Right renal pelvis (tissue), 4 donors: ENCODE measurements around the gene TCF3. TPM values are rescaled to one million over a fixed set of nuclear protein-coding genes. Genes with fewer than 3 reads are reported as not detected.

ENCODE experiments used
- DNase-seq, 4 donors: peaks; one replicate each; pipeline ENCODE4 v3.0.0-alpha.2; 2013; ENCODE audit warnings: low read depth in 4 of 4, low spot score in 3 of 4, missing footprints in 1 of 4
- polyA plus RNA-seq, 4 donors: library from polyadenylated mRNA; unstranded; fragments of 120-200 nt; gene quantifications; one replicate each; pipeline ENCODE4 v1.2.1, GENCODE V29; 2013; ENCODE audit not compliant: insufficient read length in 4 of 4

The TCF3 gene
- polyA plus RNA-seq, 4 donors, result 101 to 127 (median 108) TPM

GRCh38 chr19:1590641-1591397 lies 61.6 kb downstream of the TCF3 start:
- no peak for DNase-seq

DNA sequence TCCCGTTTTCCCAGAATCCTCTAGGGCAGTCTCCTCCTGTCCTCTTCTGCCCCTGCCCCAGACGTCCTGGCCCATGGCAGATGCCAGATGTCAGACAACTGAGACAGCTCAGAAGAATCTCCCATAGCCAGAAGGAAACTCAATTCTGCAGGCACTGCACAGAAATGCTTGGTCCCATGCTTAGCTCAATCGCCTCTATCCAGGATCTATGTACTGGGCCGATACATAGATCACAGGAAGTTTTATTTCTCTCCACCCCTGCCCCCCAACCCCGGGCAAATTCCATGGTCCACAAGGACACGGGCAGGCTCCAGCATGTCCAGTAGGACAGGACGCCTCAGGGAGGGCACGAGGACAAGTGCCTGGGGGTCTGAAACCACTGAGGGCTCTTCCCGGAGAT lies 64.5 kb downstream of the TCF3 start:
- no peak for DNase-seq

GRCh38 chr19:1585243-1585580 lies 67.2 kb downstream of the TCF3 start:
- DNase-seq, result no peak

GRCh38 chr19:1584500-1585242 lies 67.7 kb downstream of the TCF3 start:
- no peak for DNase-seq

- DNase-seq, result no peak
Measured at GRCh38 chr19:1582201-1582600, 70.2 kb downstream of the TCF3 start.

DNA sequence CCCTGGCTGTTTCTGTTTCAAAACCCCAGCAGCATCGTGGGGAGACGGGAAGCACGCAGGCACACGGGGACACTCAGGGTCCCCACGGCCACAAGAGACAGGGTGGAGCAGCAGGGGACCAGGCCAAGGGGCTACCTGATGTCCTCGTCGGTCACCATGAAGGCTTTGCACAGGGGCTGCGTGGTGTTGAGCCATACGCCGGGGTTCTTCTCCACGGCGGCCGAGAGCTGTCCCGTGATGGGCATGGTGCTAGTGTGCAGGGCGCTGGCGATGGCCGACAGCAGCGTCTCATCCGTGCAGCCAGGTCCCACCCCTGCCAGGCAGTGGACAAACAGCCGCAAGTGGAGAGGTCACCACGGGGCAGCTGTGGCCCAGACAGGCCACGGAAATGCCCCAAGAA lies 71.5 kb downstream of the TCF3 start:
- DNase-seq, result no peak

GRCh38 chr19:1580382-1580781 lies 72.0 kb downstream of the TCF3 start:
- no peak for DNase-seq

- no peak for DNase-seq
Measured at GRCh38 chr19:1579222-1579621, 73.2 kb downstream of the TCF3 start.

DNA sequence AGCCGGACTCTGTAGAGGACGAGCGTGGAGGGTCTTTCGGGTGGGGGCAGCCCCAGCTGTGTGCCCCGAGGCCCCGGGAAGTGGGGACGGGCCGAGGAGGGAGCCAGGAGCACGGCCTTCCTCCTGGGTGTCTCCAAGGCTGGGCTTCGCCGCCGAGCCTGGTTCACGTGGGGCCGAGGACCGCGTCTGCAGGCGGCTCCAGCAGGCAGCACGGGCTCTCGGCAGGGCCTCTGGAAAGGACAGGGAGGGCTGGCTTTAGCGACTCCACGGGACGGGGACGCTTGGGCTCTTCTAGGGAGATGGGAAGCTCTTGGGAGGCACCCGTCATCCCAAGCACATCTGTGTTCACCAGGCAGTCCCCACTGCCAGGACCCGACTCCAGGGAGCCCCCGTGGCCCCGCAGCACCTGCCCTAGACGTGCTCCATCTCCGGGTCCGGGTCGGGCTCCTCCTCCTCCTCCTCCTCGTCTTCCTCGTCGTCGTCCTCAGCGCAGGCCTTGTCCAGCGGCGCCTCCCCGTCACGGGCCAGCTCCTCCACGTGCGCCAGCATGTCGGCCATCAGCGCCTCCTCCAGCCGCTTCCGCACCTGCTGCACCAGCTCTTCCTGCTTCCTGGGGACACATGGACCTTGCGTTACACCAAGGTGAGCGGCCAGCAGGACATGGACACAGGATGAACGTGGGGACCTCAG lies 74.3 kb downstream of the TCF3 start:
- no peak for DNase-seq

- DNase-seq, result no peak
Measured at GRCh38 chr19:1577090-1577928, 75.1 kb downstream of the TCF3 start.

DNA sequence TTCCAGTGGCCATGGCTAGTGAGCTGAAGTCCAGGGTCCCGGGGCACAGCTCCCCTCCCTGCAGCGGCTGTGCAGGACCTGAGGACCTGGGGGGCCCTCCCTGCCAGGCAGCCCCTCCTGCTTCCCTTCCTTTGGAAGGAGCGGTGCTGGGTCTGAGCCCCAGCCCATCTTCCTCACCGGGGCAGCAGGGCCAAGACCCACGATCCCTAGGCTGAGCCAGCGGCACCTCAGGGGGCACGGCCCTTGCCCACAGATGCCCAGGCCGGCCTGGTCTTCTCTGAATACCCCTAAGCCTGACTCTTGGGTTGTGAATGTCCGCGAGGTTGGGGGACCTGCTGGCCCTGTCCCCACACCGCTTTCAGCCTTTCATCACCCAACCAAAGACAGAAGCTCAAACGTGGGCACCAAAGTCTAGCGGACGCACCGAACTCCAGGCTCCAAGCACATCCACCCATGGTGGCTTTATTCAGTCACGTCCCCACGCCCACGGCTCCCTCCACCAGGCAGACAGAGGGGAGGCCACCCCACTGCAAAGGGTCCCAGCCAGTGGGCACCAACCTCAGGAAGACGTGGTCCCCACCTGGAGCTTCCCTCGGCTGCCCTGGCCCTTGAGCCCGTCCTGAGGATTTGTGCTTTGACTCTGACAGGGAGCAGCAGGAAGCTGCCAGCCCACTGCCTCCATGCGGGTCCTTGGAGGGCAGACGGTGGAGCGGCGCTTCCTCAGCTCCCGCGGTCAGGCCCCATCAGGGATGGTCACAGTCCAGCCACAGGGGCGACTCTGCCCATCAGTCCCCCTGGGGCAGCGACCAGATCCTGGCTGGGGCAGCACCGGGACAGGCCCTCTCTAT lies 75.9 kb downstream of the TCF3 start:
- DNase-seq, result no peak

DNA sequence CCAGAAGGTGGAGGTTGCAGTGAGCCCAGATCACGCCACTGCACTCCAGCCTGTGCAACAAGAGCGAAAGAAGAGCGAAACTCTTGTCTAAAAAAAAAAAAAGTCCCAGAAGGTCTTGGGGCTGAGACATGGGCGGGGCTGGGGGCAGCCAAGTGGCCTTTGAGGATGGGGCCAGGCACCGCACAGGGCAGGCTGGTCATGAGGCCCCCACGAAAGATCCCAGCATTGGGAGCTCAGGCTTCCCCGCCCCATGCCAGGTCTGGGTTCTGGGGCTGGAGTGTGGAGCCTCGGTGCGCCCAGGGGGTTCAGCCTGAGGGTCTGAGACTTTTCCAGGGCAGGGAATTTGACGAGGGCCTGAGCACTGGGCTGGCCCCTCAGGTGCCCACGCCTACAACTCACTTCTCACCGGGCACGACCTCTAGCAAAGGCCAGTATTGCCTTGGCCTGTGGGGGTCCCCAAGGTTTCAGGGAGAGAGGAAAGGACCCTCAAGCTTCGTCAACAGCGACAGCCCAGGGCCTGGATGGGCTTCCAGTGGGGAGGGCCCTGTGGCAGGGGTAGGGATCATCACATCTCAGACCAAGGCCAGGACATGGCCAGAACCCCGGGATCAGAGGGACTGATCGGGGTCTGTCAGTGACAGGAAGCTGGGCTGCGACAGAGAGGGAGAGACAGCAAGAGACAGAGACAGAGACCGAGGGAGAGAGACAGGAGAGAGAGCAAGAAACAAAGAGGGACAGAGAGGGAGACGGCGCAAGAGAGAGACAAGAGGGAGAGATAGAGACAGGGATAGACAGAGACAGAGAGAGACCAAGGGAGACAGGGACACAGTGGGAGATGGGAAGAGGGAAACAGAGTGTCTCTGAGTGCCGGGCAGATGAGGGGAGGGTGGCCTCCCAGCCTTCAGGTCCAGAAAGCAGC lies 76.8 kb downstream of the TCF3 start:
- DNase-seq, result no peak

- no peak for DNase-seq
Measured at GRCh38 chr19:1574354-1575136, 77.9 kb downstream of the TCF3 start.

- DNase-seq, result no peak
Measured at GRCh38 chr19:1572795-1573194, 79.6 kb downstream of the TCF3 start.

DNA sequence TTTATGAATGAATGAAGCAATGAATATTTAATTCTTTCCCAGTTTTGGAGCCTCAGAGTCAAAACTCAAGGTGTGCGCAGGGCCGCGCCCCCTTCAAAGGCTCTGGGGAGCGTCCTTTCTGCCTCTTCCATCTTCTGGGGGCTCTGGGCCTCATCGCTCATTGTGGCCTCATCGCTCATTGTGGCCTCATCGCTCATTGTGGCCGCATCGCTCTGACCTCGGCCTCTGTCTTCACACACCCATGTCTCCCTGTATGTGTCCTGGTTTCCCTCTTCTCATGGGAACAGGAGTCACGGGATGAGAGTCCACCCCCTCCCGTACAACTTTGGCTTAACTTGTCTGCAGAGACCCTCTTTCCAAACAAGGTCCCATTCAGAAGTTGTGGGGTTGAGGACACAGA lies 81.1 kb downstream of the TCF3 start:
- DNase-seq, result no peak

- no peak for DNase-seq
Measured at GRCh38 chr19:1570836-1571235, 81.6 kb downstream of the TCF3 start.

- no peak for DNase-seq
Measured at GRCh38 chr19:1569997-1570396, 82.4 kb downstream of the TCF3 start.
